T-helper 2 cell treated with Interferon-gamma antibody and Interleukin-4, amounts not matched to agents 5 μg/mL and 100 μg/mL, for 36 hours (primary cell): ENCODE results near the gene ZNF629.

ENCODE experiments used
- DNase-seq: peaks from one replicate; pipeline ENCODE4 v3.0.0; 2021; ENCODE audit warnings: low spot score
- H3K27ac Mint-ChIP-seq: one replicate; pipeline ENCODE4 v1.8.0; 2021; ENCODE audit warnings: mild to moderate bottlenecking, mixed read lengths
- H3K27me3 Mint-ChIP-seq: one replicate; pipeline ENCODE4 v1.8.0; 2021; ENCODE audit warnings: low read depth, mixed read lengths
- H3K36me3 Mint-ChIP-seq: one replicate; pipeline ENCODE4 v1.8.0; 2021; ENCODE audit warnings: low read depth, mixed read lengths
- H3K4me1 Mint-ChIP-seq: one replicate; pipeline ENCODE4 v1.8.0; 2021; ENCODE audit warnings: low read depth, mixed read lengths
- H3K4me3 Mint-ChIP-seq: one replicate; pipeline ENCODE4 v1.8.0; 2022; ENCODE audit warnings: mild to moderate bottlenecking, moderate library complexity, mixed read lengths
- H3K9me3 Mint-ChIP-seq: one replicate; pipeline ENCODE4 v1.8.0; 2021; ENCODE audit warnings: mixed read lengths

The ZNF629 gene

GRCh38 chr16:30766206-30766932 is 20.6 kb downstream of the ZNF629 start:
- Mint-ChIP-seq H3K27ac (no peak overlapping the region), H3K9me3 (no peaks in the 10 kb centered on the region), H3K27me3 (no peaks in the 10 kb centered on the region), H3K4me3 (no peak overlapping the region), H3K36me3 (peaks cover 49% of the 10 kb centered on the region), H3K4me1 (peaks cover 8% of the 10 kb centered on the region)
- no peak for DNase-seq

DNA sequence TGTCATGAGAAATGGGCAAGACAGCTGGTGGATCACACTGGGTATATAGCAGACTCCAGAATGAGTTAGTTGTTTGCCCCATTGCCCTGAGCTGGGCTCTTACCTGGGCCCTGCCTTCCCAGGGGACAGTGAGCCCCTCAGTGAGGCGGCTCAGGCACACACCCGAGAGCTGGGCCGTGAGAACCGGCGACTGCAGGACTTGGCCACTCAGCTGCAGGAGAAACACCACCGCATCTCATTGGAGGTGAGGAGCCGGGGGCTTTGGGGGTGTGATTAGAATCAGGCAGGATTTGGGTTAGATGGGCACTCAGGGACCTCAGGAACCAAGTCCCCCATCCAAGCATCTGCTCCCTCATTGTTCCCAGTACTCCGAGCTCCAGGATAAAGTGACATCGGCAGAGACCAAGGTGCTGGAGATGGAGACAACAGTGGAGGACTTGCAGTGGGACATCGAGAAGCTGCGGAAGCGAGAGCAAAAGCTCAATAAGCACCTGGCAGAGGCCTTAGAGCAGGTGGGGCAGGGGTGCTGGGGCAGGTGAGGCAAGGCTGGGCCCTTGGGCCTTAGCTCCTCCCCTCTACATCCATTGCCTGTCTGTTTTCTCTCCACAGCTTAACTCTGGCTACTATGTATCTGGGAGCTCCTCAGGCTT is 22.1 kb downstream of the ZNF629 start:
- Mint-ChIP-seq H3K4me3 (no peak overlapping the region), H3K9me3 (no peaks in the 10 kb centered on the region), H3K4me1 (peaks cover 13% of the 10 kb centered on the region), H3K27me3 (no peaks in the 10 kb centered on the region), H3K36me3 (peaks cover 43% of the 10 kb centered on the region), H3K27ac (no peak overlapping the region)
- DNase-seq, result no peak

GRCh38 chr16:30764086-30764485 is 22.9 kb downstream of the ZNF629 start:
- Mint-ChIP-seq H3K27ac (no peak overlapping the region), H3K36me3 (peaks cover 39% of the 10 kb centered on the region), H3K4me1 (peaks cover 13% of the 10 kb centered on the region), H3K4me3 (peak overlapping the region; percentile 94), H3K27me3 (no peaks in the 10 kb centered on the region), H3K9me3 (no peaks in the 10 kb centered on the region)
- no peak for DNase-seq

GRCh38 chr16:30762991-30763725 is 23.8 kb downstream of the ZNF629 start:
- no peaks in the 10 kb centered on the region for H3K27me3 Mint-ChIP-seq
- no peaks in the 10 kb centered on the region for H3K9me3 Mint-ChIP-seq
- peak overlapping the region; percentile 91 for H3K27ac Mint-ChIP-seq
- peaks cover 35% of the 10 kb centered on the region for H3K36me3 Mint-ChIP-seq
- no peak for DNase-seq
- peaks cover 13% of the 10 kb centered on the region for H3K4me1 Mint-ChIP-seq
- H3K4me3 Mint-ChIP-seq, result peak overlapping the region; percentile 94

GRCh38 chr16:30761928-30762902 is 24.8 kb downstream of the ZNF629 start, which contains the start of the genes CFAP119 and RNF40:
Gene CFAP119 (minus strand): TSS chr16:30762062. CDS start chr16:30761748, 314 bp downstream.
Gene RNF40 (plus strand): TSS chr16:30762322. CDS start chr16:30762546, 224 bp downstream.
- Mint-ChIP-seq H3K4me1 (peaks cover 13% of the 10 kb centered on the region), H3K27ac (peak within 1 kb of the TSS; percentile 91), H3K4me3 (peak within 1 kb of the TSS; percentile 94), H3K36me3 (peaks cover 29% of the 10 kb centered on the region), H3K27me3 (no peaks in the 10 kb centered on the region), H3K9me3 (no peaks in the 10 kb centered on the region)
- peak; percentile 96 for DNase-seq

DNA sequence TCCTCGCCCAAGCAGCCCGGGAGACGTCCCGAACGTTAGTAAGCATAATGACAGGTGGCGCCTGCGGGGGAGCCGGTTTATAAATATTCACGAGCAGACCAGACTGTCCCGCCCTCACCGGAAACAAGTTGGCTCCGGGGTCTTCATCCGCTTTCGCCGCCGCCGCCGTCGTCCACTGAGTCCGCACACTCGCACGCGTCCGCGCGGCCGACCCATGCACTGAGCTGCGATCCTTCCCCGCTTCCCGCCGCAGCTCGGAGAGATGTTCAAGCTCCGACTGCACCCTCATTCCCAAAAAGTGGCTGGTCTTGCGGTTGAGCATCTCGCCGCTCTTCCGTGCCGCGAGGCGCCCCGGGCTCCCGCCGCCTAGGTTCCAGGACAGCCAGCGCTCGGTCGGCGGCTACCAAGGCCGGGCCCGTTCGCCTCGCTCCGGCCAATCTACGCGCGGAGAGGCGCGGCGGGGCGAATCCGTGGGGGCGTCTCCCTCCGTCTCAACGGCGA is 25.5 kb downstream of the ZNF629 start:
- Mint-ChIP-seq H3K36me3 (peaks cover 25% of the 10 kb centered on the region), H3K27me3 (no peaks in the 10 kb centered on the region), H3K4me1 (peaks cover 13% of the 10 kb centered on the region), H3K9me3 (no peaks in the 10 kb centered on the region), H3K27ac (peak overlapping the region; percentile 91), H3K4me3 (peak overlapping the region; percentile 94)
- peak; percentile 37 for DNase-seq

DNA sequence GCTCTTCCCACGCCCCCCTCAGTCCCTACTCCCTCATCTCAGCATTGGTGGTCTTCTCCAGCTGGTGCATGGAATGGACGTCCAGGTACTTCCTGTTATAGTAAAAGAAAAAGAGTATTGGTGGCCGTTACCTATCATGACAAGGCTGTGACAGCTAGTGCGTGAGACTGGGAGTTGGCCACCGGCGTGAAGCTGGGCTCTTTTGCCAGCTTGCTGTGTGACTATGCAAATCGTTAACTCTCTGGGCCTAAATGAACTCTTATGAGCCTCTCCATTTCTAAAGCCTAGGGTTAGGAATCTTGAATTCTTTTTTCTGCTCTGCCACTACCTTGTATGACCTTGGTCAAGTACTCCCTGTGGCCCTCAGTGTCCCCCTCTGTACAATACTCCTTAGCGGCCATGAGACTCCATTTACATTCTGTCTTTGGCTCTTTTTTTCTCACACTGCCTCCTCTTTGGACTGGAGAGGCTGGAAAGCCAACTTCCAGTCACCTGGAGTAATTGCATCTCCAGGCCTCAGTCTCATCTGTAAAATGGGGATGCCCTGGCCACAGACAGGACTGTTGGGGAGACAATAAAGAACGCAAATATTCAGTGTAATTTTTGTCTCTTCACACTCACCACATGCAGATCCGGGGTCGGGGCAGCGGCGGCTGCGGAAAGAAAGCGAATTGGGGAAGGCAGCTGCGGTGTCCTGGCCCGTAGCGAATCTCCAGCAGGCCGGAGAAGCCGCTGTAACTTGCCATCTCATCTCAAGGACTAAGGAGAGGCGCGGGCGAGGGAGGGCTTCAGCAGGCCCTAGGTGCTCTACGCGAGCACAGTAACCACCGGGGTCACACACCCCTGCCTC is 26.2 kb downstream of the ZNF629 start:
- DNase-seq, result no peak
- H3K27me3 Mint-ChIP-seq, result no peaks in the 10 kb centered on the region
- peak overlapping the region; percentile 94 for H3K4me3 Mint-ChIP-seq
- H3K27ac Mint-ChIP-seq, result peak overlapping the region; percentile 91
- no peaks in the 10 kb centered on the region for H3K9me3 Mint-ChIP-seq
- H3K4me1 Mint-ChIP-seq, result peaks cover 13% of the 10 kb centered on the region
- peaks cover 22% of the 10 kb centered on the region for H3K36me3 Mint-ChIP-seq

DNA sequence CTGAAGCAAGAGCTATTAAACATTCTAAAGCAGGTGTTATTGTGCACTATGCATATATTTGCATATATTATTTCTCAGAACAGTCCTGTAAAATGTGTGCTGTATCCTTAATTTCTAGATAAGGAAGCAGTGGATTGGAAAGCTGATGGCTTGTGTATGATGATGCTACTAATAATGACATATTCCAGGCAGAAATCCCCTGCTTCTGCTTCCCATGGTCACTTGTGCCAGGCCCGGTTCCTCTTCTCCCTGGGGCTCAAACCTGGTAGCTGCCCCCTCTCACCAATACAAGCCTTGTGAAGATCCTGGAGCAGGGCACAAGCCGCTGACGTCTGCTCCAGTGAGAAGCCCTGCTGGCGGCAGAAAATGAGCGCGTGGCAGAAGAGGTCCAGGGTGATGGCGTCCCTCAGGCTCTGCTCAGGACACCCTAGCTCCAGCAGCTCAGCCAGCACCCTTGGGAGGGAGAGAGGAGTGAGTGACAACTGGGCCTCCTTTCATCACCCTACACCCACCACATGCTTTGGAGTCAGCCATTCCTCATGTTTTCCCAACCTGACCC is 26.9 kb downstream of the ZNF629 start:
- Mint-ChIP-seq H3K4me3 (peak overlapping the region; percentile 21), H3K36me3 (peaks cover 16% of the 10 kb centered on the region), H3K27ac (no peak overlapping the region)

GRCh38 chr16:30758988-30759491 is 28.0 kb downstream of the ZNF629 start:
- no peak overlapping the region for H3K4me3 Mint-ChIP-seq

More for the DNA sequence above, 26.9 kb downstream of the ZNF629 start:
- Mint-ChIP-seq H3K9me3 (no peaks in the 10 kb centered on the region), H3K4me1 (peaks cover 13% of the 10 kb centered on the region), H3K27me3 (no peaks in the 10 kb centered on the region)
- no peak for DNase-seq

DNA sequence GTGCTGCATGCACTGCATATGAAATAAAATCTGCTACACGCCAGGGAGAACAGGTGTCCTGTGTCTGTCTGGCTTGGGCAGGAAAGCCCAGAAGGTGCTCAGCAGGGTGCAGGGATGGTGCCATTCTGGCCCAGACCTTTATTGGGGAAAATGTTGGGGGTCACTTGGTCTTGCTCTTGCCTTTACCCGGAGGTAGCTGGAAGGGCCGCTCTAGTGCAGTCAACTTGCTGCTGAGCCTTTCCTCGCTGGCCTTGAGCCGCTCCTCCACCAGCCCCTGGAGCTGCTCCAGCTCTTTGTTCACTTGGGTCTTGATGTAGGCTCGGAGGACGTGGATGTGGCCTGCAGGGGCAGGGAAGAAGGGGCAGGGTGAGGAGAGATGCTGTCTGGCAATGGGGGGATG is 29.7 kb downstream of the ZNF629 start:
- no peak overlapping the region for H3K27ac Mint-ChIP-seq
- no peaks in the 10 kb centered on the region for H3K27me3 Mint-ChIP-seq
- H3K4me3 Mint-ChIP-seq, result no peak overlapping the region
- no peak for DNase-seq
- peaks cover 4% of the 10 kb centered on the region for H3K4me1 Mint-ChIP-seq
- no peaks in the 10 kb centered on the region for H3K9me3 Mint-ChIP-seq
- H3K36me3 Mint-ChIP-seq, result peaks cover 8% of the 10 kb centered on the region

More at GRCh38 chr16:30758988-30759491, 28.0 kb downstream of the ZNF629 start:
- no peak for DNase-seq
- peaks cover 10% of the 10 kb centered on the region for H3K36me3 Mint-ChIP-seq
- no peaks in the 10 kb centered on the region for H3K9me3 Mint-ChIP-seq
- no peaks in the 10 kb centered on the region for H3K27me3 Mint-ChIP-seq
- H3K4me1 Mint-ChIP-seq, result peaks cover 13% of the 10 kb centered on the region
- H3K27ac Mint-ChIP-seq, result peak overlapping the region; percentile 43

GRCh38 chr16:30756781-30757100 is 30.3 kb downstream of the ZNF629 start:
- DNase-seq, result no peak
- Mint-ChIP-seq H3K9me3 (no peaks in the 10 kb centered on the region), H3K36me3 (peaks cover 8% of the 10 kb centered on the region), H3K4me3 (no peak overlapping the region), H3K4me1 (peaks cover 4% of the 10 kb centered on the region), H3K27me3 (no peaks in the 10 kb centered on the region), H3K27ac (no peak overlapping the region)
